ENCODE results near the gene ZNF652.
"Not testable (repeated sequence)": the region's sequence is repeated elsewhere in the genome, so short reads cannot be mapped to it uniquely, and the experiment has no call there.

The ZNF652 gene

DNA sequence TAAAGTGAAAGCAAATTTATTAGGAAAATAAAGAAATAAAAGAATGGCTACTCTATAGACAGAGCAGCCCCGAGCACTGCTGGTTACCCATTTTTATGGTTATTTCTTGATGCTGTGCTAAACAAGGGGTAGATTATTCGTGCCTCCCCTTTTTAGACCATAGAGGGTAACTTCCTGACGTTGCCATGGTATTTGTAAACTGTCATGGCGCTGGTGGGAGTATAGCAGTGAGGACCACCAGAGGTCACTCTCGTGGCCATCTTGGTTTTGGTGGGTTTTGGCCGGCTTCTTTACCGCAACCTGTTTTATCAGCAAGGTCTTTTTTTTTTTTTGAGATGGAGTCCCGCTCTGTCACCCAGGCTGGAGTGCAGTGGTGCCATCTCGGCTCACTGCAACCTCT, 100.5 kb downstream of the ZNF652 start:
- DNase-seq (ENCODE audit: low spot score), result not testable (repeated sequence)

GRCh38 chr17:49260817-49261291, 101.2 kb downstream of the ZNF652 start:
- DNase-seq (ENCODE audit: low spot score), result no peak

- peak; percentile 42 for DNase-seq (ENCODE audit: low spot score)
Observed at GRCh38 chr17:49260011-49260816, 101.8 kb downstream of the ZNF652 start.

DNA sequence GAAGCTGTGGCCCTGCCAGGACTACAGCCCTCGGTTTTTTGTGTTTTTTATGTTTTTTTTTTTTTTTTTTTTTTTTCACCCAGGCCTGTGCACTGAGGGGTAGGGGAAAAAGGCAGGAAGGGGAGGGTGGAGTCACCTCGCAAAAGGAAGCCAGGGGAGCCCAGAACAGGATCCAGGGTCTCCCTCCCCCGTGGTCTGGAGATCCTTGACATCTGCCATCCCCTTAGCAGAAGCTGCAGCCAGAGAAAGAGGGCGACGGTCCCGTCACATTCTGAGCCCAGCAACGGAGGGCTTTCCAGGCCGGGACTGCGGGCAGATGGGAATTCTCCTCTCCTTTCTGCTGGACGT, 102.4 kb downstream of the ZNF652 start:
- no peak for DNase-seq (ENCODE audit: low spot score)

GRCh38 chr17:49258394-49258793, 103.7 kb downstream of the ZNF652 start:
- DNase-seq (ENCODE audit: low spot score), result no peak

GRCh38 chr17:49255125-49255524, 106.9 kb downstream of the ZNF652 start:
- DNase-seq (ENCODE audit: low spot score), result no peak

- DNase-seq (ENCODE audit: low spot score), result no peak
Observed at GRCh38 chr17:49254066-49254465, 108.0 kb downstream of the ZNF652 start.

DNA sequence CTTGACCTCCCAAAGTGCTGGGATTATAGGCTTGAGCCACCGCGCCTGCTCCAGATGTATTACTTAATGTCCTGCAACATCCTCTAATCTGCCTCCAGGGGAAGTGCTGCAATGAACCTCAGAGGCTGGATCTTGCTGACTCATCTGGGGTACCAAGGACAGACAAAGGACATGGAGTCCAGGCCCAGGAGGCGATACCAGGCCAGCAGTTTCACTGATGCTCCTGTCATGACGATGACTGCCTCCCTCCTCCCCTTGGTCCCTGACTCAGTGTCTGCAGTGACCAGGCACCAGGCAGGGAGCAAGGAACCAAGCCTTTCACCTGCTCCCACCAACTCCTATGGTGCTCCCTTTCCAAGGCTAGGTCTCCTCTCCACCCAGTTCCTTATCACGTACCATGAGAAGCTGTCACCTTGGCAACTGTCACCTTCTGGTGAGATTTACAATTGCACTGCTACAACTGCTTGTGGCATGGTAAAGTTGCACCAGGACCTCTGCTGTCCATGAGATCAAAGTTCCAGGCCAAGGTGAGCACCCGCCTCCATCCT, 109.8 kb downstream of the ZNF652 start:
- DNase-seq (ENCODE audit: low spot score), result no peak

DNA sequence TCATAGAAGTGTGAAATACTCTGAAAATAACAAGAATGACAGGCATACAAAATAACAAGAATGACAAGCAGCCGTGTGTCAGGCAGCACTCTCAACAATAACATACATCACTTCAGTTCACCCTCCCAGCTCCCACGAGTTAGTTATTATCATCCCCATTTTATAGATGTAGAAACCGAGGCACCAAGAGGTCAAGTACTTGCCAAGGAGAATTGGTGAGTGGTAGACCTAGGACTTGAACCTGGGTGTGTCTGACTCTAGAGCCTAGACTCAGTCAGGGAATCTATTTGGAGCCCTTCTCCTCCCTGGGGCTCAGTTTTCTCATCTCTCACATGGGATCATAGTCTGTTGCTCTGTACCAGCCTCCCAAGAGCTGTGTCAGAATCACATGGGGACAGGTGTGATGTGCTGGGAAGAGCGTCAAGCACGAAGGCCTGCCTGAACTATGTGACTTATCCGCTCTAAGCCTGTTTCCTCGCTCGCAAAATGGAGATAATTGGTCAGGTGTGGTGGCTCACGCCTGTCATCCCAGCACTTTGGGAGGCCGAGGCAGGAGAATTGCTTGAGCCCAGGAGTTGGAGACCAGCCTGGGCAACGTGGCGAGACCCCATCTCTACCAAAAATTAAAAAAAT, 112.0 kb downstream of the ZNF652 start:
- no peak for DNase-seq (ENCODE audit: low spot score)

DNA sequence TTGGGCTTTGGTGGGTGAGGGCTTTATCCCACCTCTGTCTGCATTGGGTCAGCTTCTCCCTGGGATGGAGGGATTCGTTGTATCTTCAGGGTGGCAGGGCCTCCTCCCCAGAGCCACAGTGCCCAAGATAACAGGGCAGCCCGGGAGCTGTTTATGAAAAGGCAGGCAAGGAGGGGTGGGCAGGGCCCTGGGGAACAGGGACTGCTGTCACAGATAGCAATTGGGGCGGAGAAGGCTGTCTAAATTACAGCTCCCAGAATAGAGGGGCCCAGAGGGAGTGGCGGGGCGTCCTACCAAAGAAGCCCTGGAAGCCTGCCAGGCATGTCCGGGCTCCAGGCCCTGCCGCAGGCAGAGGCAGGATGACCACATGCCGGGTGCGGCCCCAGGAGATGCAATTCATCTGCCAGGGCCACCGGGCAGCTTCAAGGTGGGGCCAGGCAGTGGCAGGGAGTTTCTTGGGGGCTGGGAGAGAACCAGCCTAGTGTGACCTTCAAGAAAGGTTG, 112.7 kb downstream of the ZNF652 start:
- DNase-seq (ENCODE audit: low spot score), result no peak

- DNase-seq (ENCODE audit: low spot score), result no peak
Observed at GRCh38 chr17:49247944-49248343, 114.1 kb downstream of the ZNF652 start.

GRCh38 chr17:49244839-49245238, 117.2 kb downstream of the ZNF652 start:
- no peak for DNase-seq (ENCODE audit: low spot score)

All from CD4-positive, alpha-beta T cell treated with Interleukin-2 at 100 ng/mL for 4 hours (primary cell).